Measurements from ENCODE around the gene CD300LF. TPM values are rescaled to one million over a fixed set of nuclear protein-coding genes. Genes with fewer than 3 reads are reported as not detected.

CD300LF gene
- total and polyA plus RNA-seq, 4 donors, result 0.13 to 1.9 (median 1.0) TPM

- Histone ChIP-seq H3K4me1 (ENCODE audit: control insufficient read depth in 4 of 4, insufficient read depth in 4 of 4, low read length in 3 of 4) (peaks cover 6 to 45% (median 24%) of the 10 kb centered on the region in 4 donors), H3K4me3 (ENCODE audit: low read depth in 1 of 3, low read length in 3 of 3) (no peak overlapping the region), H3K9me3 (ENCODE audit: control insufficient read depth in 4 of 4, low read length in 3 of 4) (no peaks in the 10 kb centered on the region), H3K36me3 (ENCODE audit: control insufficient read depth in 4 of 4, insufficient read depth in 3 of 4, low read depth in 1 of 4, low read length in 3 of 4) (no peaks in the 10 kb centered on the region), H3K9ac (ENCODE audit: low read depth in 1 of 2, low read length in 2 of 2) (no peak overlapping the region), H3K27ac (ENCODE audit: low read depth in 1 of 2, low read length in 2 of 2) (no peak overlapping the region), H3K27me3 (ENCODE audit: control insufficient read depth in 4 of 4, insufficient read depth in 4 of 4, low read length in 3 of 4) (no peaks in the 10 kb centered on the region)
- no peak for DNase-seq (ENCODE audit: low spot score)
- no peak for TF ChIP-seq NR2F2 (IDR thresholded peaks at IDR 0.05)
- TF ChIP-seq RAD21 (IDR thresholded peaks at IDR 0.05), result no peak
- TF ChIP-seq YY1 (IDR thresholded peaks at IDR 0.05), result no peak
- no peak for TF ChIP-seq CTCF (IDR thresholded peaks at IDR 0.05; ENCODE audit: low read depth, low read length, missing input control)
- no peak for TF ChIP-seq RXRA (IDR thresholded peaks at IDR 0.05)
- no peak for TF ChIP-seq ATF3 (IDR thresholded peaks at IDR 0.05)
- TF ChIP-seq EGR1 (IDR thresholded peaks at IDR 0.05; ENCODE audit: low read depth in 2 of 2), result no peak
- no peak for TF ChIP-seq FOXA2 (IDR thresholded peaks at IDR 0.05)
- no peak for TF ChIP-seq JUND (IDR thresholded peaks at IDR 0.05)
- no peak for TF ChIP-seq FOXA1 (IDR thresholded peaks at IDR 0.05)
- no peak for TF ChIP-seq HNF4G (IDR thresholded peaks at IDR 0.05)
- TF ChIP-seq GABPA (IDR thresholded peaks at IDR 0.05 in 1 of 2, conservative IDR thresholded peaks at IDR 0.05 in 1 of 2), result no peak
- TF ChIP-seq SP1 (IDR thresholded peaks at IDR 0.05), result no peak
- no peak for TF ChIP-seq HNF4A (conservative IDR thresholded peaks at IDR 0.05)
- 86% methylated on average over 5 of the region's 5 CpGs for WGBS
Measured at GRCh38 chr17:74746376-74746775, 33.7 kb upstream of the CD300LF start.

- no peak overlapping the region for H3K9ac ChIP-seq (ENCODE audit: low read depth in 1 of 2, low read length in 2 of 2)
- H3K4me1 ChIP-seq (ENCODE audit: control insufficient read depth in 4 of 4, insufficient read depth in 4 of 4, low read length in 3 of 4), result peaks cover 6 to 38% (median 17%) of the 10 kb centered on the region in 4 donors
- no peaks in the 10 kb centered on the region for H3K36me3 ChIP-seq (ENCODE audit: control insufficient read depth in 4 of 4, insufficient read depth in 3 of 4, low read depth in 1 of 4, low read length in 3 of 4)
- no peak overlapping the region for H3K4me3 ChIP-seq (ENCODE audit: low read depth in 1 of 3, low read length in 3 of 3)
- no peak overlapping the region for H3K27ac ChIP-seq (ENCODE audit: low read depth in 1 of 2, low read length in 2 of 2)
- DNase-seq (ENCODE audit: low spot score), result no peak
- TF ChIP-seq TAF1 (conservative IDR thresholded peaks at IDR 0.05), result no peak
- no peak for TF ChIP-seq YY1 (IDR thresholded peaks at IDR 0.05)
- no peak for TF ChIP-seq ZBTB33 (IDR thresholded peaks at IDR 0.05)
- no peak for TF ChIP-seq CTCF (IDR thresholded peaks at IDR 0.05; ENCODE audit: low read depth, low read length, missing input control)
- TF ChIP-seq REST (IDR thresholded peaks at IDR 0.05), result no peak
- no peak for TF ChIP-seq SP1 (IDR thresholded peaks at IDR 0.05)
- TF ChIP-seq EGR1 (IDR thresholded peaks at IDR 0.05; ENCODE audit: low read depth in 2 of 2), result no peak
- no peak for TF ChIP-seq ATF3 (IDR thresholded peaks at IDR 0.05)
- TF ChIP-seq JUND (IDR thresholded peaks at IDR 0.05), result no peak
- TF ChIP-seq RXRA (IDR thresholded peaks at IDR 0.05), result no peak
- TF ChIP-seq FOXA1 (IDR thresholded peaks at IDR 0.05), result no peak
- no peak for TF ChIP-seq RAD21 (IDR thresholded peaks at IDR 0.05)
- TF ChIP-seq NR2F2 (IDR thresholded peaks at IDR 0.05), result no peak
- no peak for TF ChIP-seq MAX (IDR thresholded peaks at IDR 0.05)
- H3K9me3 ChIP-seq (ENCODE audit: control insufficient read depth in 4 of 4, low read length in 3 of 4), result no peaks in the 10 kb centered on the region
- no peaks in the 10 kb centered on the region for H3K27me3 ChIP-seq (ENCODE audit: control insufficient read depth in 4 of 4, insufficient read depth in 4 of 4, low read length in 3 of 4)
- 94% methylated on average over 8 of the region's 8 CpGs for WGBS
Measured at GRCh38 chr17:74745548-74746177, 32.9 kb upstream of the CD300LF start.

Data from liver (tissue), 9 donors.